OCI-LY7 (cell line): ENCODE results near the gene EFCAB13.

Experiments
- EZH2phosphoT487 ChIP-seq: fragments of 200-600 bp; sonication (generic); IDR thresholded peaks from 2 replicates; pipeline ENCODE4 v1.6.1; 2018; ENCODE audit warnings: low read depth, borderline replicate concordance, mild to moderate bottlenecking, mixed run types, antibody characterized with exemption, low read length, moderate library complexity, mixed read lengths
- TF ChIP-seq, protein P1 (sequence below): fragments of 200-600 bp; sonication (generic); conservative IDR thresholded peaks from 2 replicates; pipeline ENCODE4 v1.5.1; 2014; ENCODE audit warnings: mild to moderate bottlenecking, antibody characterized with exemption, low read length, moderate library complexity, mixed read lengths

DNA sequence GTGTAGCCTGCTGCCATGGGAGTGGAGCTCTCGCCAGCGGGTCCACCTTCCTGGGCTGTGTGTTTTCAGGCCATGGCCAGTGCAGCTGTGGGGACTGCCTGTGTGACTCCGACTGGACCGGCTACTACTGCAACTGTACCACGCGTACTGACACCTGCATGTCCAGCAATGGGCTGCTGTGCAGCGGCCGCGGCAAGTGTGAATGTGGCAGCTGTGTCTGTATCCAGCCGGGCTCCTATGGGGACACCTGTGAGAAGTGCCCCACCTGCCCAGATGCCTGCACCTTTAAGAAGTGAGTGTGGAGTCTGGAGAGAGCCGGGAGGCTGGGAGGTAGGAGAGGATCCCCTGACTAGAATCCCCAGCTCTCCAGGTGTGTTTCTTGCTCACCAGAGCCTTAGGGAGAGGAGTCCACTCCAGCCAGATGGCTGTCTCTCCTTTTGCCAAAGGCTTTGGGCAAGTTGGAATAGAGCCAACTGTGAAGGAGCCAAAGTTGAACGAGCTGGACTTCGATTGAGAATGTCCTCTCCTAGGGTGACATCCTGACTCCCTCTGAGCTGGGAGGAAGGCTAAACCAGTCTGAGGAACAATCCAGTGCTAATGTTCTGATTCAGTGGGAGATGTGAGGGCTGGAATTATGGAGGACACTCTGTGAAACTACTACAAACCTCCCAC lies 24.4 kb upstream of the EFCAB13 start:
- TF ChIP-seq, protein P1, sequence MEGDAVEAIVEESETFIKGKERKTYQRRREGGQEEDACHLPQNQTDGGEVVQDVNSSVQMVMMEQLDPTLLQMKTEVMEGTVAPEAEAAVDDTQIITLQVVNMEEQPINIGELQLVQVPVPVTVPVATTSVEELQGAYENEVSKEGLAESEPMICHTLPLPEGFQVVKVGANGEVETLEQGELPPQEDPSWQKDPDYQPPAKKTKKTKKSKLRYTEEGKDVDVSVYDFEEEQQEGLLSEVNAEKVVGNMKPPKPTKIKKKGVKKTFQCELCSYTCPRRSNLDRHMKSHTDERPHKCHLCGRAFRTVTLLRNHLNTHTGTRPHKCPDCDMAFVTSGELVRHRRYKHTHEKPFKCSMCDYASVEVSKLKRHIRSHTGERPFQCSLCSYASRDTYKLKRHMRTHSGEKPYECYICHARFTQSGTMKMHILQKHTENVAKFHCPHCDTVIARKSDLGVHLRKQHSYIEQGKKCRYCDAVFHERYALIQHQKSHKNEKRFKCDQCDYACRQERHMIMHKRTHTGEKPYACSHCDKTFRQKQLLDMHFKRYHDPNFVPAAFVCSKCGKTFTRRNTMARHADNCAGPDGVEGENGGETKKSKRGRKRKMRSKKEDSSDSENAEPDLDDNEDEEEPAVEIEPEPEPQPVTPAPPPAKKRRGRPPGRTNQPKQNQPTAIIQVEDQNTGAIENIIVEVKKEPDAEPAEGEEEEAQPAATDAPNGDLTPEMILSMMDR = no peak
- no peak for TF ChIP-seq EZH2phosphoT487
